Osteoblast (primary cell): ENCODE measurements around the gene HAPLN2. TPM values are rescaled to one million over a fixed set of nuclear protein-coding genes. Genes with fewer than 3 reads are reported as not detected.

Source experiments
- DNase-seq: peaks from one replicate; pipeline ENCODE4 v3.0.0; 2011; ENCODE audit warnings: low spot score, mixed read lengths; ENCODE audit not compliant: insufficient read length; ENCODE audit errors: missing footprints
- H2AFZ ChIP-seq: 2 replicates; pipeline ENCODE4 v1.6.0; 2011; ENCODE audit warnings: mild to moderate bottlenecking, low read length
- H3K27ac ChIP-seq: 2 replicates; pipeline ENCODE4 v1.5.1; 2011; ENCODE audit warnings: mild to moderate bottlenecking, low read depth, low read length, moderate library complexity
- H3K27me3 ChIP-seq: 2 replicates; pipeline ENCODE4 v1.6.0; 2012; ENCODE audit warnings: mild to moderate bottlenecking, control low read depth, inconsistent platforms, low read length, moderate library complexity; ENCODE audit not compliant: insufficient read depth
- H3K36me3 ChIP-seq: 2 replicates; pipeline ENCODE4 v1.5.1; 2011; ENCODE audit warnings: mild to moderate bottlenecking, low read length, control low read depth, moderate library complexity; ENCODE audit not compliant: insufficient read depth
- H3K4me1 ChIP-seq: 2 replicates; pipeline ENCODE4 v1.5.1; 2011; ENCODE audit warnings: mild to moderate bottlenecking, low read length, control low read depth, moderate library complexity; ENCODE audit not compliant: insufficient read depth
- H3K4me2 ChIP-seq: 2 replicates; pipeline ENCODE4 v1.6.0; 2011; ENCODE audit warnings: mild to moderate bottlenecking, low read length; ENCODE audit not compliant: insufficient read depth
- H3K4me3 ChIP-seq: fragments of 200-600 bp; sonication (generic); 3 replicates; pipeline ENCODE4 v1.5.1; 2012; ENCODE audit warnings: mild to moderate bottlenecking, low read length, inconsistent platforms; ENCODE audit not compliant: insufficient read depth
- H3K79me2 ChIP-seq: 2 replicates; pipeline ENCODE4 v1.6.0; 2012; ENCODE audit warnings: mild to moderate bottlenecking, low read length, control low read depth, inconsistent platforms; ENCODE audit not compliant: insufficient read depth
- H3K9me3 ChIP-seq: 2 replicates; pipeline ENCODE4 v1.5.1; 2011; ENCODE audit warnings: low read depth, low read length, control low read depth
- H4K20me1 ChIP-seq: 2 replicates; pipeline ENCODE4 v1.6.0; 2012; ENCODE audit warnings: mild to moderate bottlenecking, low read length, control low read depth; ENCODE audit not compliant: insufficient read depth
- CTCF ChIP-seq: IDR thresholded peaks from 2 replicates; pipeline ENCODE4 v1.5.1; 2011; ENCODE audit warnings: mild to moderate bottlenecking, low read depth, low read length, moderate library complexity; ENCODE audit errors: extremely low read depth
- total RNA-seq: library from RNA; depleted of rRNA; stranded (reverse); fragments of >200 nt; gene quantifications from 2 replicates; pipeline ENCODE4 v1.2.3, GENCODE V29; 2012

Gene HAPLN2
- total RNA-seq, 1 donor, result not detected

- Histone ChIP-seq H3K27me3 (peaks cover 70% of the 10 kb centered on the region), H3K4me1 (no peaks in the 10 kb centered on the region), H2AFZ (no peak overlapping the region), H3K9me3 (no peaks in the 10 kb centered on the region), H3K4me2 (no peak overlapping the region), H3K79me2 (no peaks in the 10 kb centered on the region), H3K4me3 (no peak overlapping the region), H3K27ac (no peak overlapping the region), H3K36me3 (no peaks in the 10 kb centered on the region), H4K20me1 (no peaks in the 10 kb centered on the region)
- TF ChIP-seq CTCF, result no peak
- DNase-seq, result peak; percentile 73
Observed at GRCh38 chr1:156646738-156647211, 27.6 kb downstream of the HAPLN2 start.

- Histone ChIP-seq H3K4me3 (no peak overlapping the region), H2AFZ (no peak overlapping the region), H3K9me3 (no peaks in the 10 kb centered on the region), H3K27ac (no peak overlapping the region), H3K4me2 (no peak overlapping the region), H3K79me2 (no peaks in the 10 kb centered on the region), H3K4me1 (no peaks in the 10 kb centered on the region), H4K20me1 (peaks cover 2% of the 10 kb centered on the region), H3K36me3 (no peaks in the 10 kb centered on the region), H3K27me3 (peaks cover 65% of the 10 kb centered on the region)
- TF ChIP-seq CTCF, result no peak
- DNase-seq, result peak; percentile 67
Observed at GRCh38 chr1:156647351-156647750, 28.1 kb downstream of the HAPLN2 start.

GRCh38 chr1:156648496-156648895 lies 29.3 kb downstream of the HAPLN2 start:
- Histone ChIP-seq H3K27me3 (peaks cover 60% of the 10 kb centered on the region), H4K20me1 (peaks cover 5% of the 10 kb centered on the region), H3K27ac (no peak overlapping the region), H3K4me2 (no peak overlapping the region), H3K79me2 (no peaks in the 10 kb centered on the region), H3K4me1 (no peaks in the 10 kb centered on the region), H3K4me3 (no peak overlapping the region), H3K9me3 (no peaks in the 10 kb centered on the region), H3K36me3 (no peaks in the 10 kb centered on the region), H2AFZ (no peak overlapping the region)
- no peak for TF ChIP-seq CTCF
- DNase-seq, result peak; percentile 82

GRCh38 chr1:156648951-156649350 lies 29.7 kb downstream of the HAPLN2 start:
- H3K4me1 ChIP-seq, result no peaks in the 10 kb centered on the region
- H3K9me3 ChIP-seq, result no peaks in the 10 kb centered on the region
- H3K27me3 ChIP-seq, result peaks cover 57% of the 10 kb centered on the region
- H3K79me2 ChIP-seq, result no peaks in the 10 kb centered on the region
- peaks cover 5% of the 10 kb centered on the region for H4K20me1 ChIP-seq
- no peaks in the 10 kb centered on the region for H3K36me3 ChIP-seq
- peak; percentile 79 for DNase-seq
- no peak for TF ChIP-seq CTCF
- H3K4me2 ChIP-seq, result no peak overlapping the region
- H3K27ac ChIP-seq, result no peak overlapping the region
- H3K4me3 ChIP-seq, result no peak overlapping the region
- H2AFZ ChIP-seq, result no peak overlapping the region
